Activated naive CD8-positive, alpha-beta T cell treated with anti-CD3 and anti-CD28 coated beads, Interleukin-2, amount 50 U/mL, for 16 hours (primary cell): ENCODE measurements around the gene BRMS1.
"Not testable (repeated sequence)": the region's sequence is repeated elsewhere in the genome, so short reads cannot be mapped to it uniquely, and the experiment has no call there.

Source experiments
- DNase-seq: peaks from one replicate; pipeline ENCODE4 v3.0.0-alpha.2; 2020; ENCODE audit warnings: low read depth, low spot score

Gene BRMS1

DNA sequence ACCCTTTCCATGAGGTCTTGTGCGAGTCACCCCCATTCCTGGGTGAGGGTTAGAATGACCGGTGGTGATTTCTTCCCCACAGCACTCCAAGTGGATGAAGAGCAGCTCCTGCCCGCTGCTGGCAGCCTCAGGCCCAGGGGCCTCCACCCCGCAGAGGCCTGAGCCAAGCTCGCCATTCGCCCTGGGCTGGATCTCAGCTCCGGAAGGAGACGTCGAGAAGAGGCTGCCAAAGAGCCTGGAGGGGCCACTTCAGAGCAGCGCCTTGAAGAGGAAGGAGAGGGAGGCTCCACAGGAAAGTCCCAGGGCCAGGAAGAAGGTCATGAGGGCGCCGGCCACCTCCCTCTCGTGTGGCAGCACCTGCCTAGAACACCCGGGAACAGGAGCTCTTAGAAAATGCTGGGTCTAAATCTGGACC is 18.3 kb upstream of the BRMS1 start:
- no peak for DNase-seq

- no peak for DNase-seq
These were observed 17.7 kb upstream of the BRMS1 start for GRCh38 chr11:66362481-66363147.

GRCh38 chr11:66361502-66361941 is 16.6 kb upstream of the BRMS1 start:
- DNase-seq: no peak

DNA sequence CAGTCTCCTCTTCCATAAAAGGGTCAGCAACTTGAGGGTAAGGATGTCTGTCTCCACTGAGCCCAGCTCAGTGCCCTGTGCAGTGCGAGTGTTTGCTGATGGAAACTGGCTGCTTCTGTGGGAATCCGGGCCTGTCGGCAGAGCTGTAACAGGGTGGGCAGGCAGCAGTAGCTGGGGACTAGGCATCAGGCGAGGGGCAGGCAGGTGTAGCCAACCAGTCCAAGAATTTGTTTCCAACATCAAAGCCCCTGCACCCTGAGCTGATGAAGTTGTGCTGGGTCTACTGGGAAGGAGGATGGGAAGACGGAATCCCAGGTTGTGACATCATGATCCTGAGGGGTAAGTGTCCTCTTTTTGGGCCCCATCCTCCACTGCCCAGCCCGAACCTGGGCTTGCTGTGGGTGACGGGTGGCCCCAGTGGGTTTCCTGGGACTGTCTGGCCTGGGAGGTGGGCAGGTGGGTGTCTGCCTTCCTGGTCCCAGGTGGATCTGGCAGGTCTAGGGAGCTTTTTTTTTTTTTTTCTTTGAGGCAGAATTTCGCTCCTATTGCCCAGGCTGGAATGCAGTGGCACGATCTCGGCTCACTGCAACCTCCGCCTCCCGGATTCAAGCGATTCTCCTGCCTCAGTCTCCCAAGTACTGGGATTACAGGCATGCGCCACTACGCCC is 15.6 kb upstream of the BRMS1 start:
- no peak for DNase-seq

DNA sequence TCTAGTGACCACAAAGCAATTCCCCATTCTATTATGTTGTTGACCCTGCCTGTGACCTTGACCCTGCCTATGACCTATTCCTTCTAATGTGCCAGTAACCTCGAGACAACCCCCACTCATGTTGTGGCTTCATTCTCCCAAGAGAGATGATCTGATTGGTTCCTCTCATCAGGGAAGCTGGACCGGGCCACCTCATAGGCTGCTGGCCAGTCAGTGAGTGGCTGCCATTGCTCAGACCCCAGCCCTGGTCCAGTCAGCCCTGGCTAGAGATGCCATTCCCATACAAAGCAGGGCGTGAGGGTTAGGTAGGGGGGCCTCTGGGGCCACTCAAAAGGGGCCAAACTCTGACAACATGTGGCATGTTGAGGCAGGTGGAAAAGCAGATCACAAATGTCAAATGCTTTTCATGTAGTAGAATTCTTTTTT is 14.8 kb upstream of the BRMS1 start:
- no peak for DNase-seq

GRCh38 chr11:66350560-66351235 is 5.8 kb upstream of the BRMS1 start:
- DNase-seq: not testable (repeated sequence)

DNA sequence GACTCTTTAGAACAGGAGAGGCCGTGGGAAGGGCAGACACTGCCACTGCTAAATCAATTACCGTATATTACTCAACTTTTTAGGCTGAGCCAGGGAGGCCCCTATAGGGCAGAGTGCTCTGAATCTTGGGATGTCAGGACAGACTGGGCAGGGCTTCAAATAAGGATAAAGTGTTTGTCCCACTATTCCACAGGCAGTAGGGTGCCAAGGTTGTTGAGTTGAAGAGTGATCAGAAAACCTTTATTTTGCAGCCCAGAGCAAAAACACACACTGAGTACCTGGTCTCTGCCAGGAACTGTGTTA is 4.1 kb upstream of the BRMS1 start:
- no peak for DNase-seq

DNA sequence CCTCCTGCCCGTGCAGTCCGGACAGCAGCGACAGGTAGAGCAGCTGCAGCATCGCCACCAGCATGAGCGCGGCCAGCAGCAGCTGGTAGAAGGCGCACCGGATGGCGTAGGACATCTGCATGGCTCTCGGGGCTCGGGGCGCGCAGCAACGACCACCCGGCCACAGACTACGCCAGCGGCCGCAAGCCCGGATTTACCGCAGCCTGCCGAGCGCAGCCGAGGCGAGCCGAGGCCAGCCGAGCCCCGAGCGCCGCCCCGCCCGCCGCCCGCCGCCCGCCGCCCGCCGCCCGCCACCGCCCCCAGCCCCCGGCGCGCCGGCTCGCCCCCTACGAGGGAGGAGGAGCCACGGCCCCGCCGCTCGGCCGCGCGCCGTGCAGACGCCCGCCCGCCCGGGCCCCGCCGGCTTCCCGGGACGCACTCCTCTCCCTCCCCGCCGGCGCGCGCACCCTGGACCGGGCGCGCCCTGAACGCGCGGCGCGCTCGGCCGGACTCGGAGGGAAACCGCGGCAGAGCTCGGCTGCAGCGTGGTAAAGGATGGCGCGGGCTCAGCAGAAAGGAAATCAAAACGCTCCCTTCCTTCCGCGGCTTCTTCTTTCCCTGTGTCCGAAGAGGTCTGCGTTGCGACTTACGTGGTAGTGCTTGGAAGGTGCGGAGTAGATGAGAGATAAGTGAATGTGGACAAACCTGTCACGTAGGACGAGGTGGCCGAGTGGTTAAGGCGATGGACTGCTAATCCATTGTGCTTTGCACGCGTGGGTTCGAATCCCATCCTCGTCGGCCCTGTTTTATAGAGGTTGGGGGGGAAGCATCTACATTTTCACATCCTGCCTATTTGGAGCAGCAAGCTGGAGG is 2.7 kb upstream of the BRMS1 start, which contains the start of gene B4GAT1:
TSS of gene B4GAT1 (minus strand) at position 205 of the 852 bp plus-strand sequence. CDS start at position 121, 84 bp downstream.
- peak; percentile 68 for DNase-seq

- DNase-seq: no peak
These were observed 1.8 kb upstream of the BRMS1 start for GRCh38 chr11:66346476-66347424.

DNA sequence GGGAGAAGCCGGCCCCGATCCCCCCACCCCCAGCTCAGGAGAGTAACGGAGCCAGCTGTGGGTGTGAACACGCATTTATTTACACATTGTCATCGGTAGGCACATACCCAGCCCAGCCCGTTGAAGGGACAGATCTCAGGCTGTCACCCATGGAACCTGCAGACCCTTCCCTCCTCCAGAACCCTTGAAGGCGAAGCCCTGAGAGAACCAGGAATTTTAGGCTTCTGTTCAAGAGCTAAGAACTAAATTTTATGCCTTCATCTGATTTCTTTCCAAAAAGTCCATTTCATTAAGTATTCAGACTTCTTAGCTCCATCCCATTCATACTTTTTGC is 379 bp upstream of the BRMS1 start:
- DNase-seq: no peak

- DNase-seq: no peak
These were observed 1.7 kb downstream of the BRMS1 start for GRCh38 chr11:66343176-66343575.

DNA sequence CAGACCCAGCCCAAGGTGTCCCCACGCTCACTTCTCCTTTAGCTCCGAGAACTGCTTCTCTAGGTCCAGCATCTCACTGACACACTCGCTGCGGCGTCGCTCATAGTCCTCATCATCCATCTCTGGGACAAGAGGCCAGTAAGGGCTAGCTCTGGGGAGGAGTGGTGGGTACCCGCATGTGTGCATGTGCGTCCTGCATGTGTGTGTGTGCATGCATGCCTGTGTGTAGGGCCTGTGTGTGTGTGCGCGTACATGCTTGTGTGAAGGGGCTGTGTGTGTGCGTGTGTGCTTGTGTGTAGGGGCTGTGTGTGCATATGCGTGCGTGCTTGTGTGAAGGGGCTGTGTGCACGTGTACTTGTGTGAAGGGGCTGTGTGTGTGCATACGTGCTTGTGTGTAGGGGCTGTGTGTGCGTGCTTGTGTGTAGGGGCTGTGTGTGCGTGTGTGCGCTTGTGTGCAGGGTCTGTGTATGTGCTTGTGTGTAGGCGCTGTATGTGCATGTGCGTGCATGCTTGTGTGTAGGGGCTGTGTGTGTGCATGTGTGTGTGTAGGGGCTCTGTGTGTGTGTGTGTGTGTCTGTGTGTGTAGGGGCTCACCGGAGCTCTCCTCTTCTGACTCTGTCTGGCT is 3.3 kb downstream of the BRMS1 start:
- DNase-seq: no peak

DNA sequence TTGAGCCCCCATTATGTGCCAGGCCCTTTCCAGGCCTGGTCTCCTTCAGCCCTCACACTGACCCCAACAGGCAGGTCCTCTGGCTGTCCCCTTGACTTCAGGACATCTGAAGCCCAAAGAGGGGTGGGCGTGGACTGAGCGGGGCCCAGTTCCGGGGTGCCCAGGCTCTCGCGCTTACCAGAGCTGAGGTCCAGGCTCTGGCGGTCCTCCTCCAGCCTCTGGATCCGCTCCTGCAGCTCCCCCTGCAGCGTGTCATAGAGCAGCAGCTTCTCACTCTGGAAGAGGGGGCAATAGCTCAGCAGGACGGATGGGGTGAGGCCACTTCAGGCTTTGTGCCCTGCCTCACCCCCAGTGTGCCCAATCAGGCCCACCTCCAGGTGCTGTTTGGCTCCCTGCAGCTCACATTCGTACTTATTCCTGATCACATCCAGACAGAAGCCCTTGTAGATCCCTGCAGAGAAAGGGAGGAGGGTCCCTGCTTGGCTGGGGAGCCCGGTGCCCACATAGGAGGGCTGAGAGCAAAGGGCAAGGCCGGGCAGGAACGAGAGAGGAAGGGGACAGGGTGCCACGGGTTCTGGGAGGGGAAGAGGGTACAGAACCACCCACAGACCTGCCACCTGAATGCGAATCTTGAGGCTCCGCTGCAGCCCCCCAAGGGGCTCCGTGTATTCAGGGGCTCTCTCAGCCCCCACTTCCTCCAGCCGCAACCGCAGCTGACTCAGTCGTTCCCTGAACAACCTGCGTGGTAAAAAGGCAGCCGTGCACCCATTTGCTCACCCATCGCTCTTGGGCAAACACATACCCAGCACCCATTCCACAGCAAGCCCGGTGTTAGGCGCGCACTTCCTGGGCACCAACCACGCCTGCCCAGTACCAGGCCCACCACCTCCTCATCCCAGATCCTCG is 4.1 kb downstream of the BRMS1 start:
- no peak for DNase-seq

- no peak for DNase-seq
These were observed 5.0 kb downstream of the BRMS1 start for GRCh38 chr11:66339686-66340483.

DNA sequence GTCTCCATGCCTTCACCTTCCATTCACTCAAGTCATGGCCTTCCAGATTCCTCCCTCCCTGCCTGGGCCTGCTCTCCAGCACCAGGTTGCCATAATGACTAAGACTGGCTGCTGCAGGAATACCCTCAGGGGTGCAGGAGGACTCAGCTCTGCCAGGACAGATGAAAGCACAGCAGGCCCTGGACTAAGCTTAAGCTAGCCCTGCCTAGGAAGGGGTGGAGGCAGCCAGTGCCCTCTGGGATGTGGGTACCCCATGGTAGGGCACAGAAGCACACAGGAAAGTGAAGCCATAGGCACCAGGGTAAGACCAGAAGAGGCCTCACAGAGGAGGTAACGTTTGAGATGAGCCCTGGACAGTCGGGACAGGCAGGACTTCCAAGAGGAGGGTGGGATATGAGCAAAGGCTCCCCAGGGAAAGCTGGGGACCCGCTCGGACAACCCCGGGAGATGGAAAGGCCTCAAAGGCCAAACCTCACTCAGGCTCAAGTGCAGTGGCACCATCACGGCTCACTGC is 5.7 kb downstream of the BRMS1 start:
- no peak for DNase-seq

DNA sequence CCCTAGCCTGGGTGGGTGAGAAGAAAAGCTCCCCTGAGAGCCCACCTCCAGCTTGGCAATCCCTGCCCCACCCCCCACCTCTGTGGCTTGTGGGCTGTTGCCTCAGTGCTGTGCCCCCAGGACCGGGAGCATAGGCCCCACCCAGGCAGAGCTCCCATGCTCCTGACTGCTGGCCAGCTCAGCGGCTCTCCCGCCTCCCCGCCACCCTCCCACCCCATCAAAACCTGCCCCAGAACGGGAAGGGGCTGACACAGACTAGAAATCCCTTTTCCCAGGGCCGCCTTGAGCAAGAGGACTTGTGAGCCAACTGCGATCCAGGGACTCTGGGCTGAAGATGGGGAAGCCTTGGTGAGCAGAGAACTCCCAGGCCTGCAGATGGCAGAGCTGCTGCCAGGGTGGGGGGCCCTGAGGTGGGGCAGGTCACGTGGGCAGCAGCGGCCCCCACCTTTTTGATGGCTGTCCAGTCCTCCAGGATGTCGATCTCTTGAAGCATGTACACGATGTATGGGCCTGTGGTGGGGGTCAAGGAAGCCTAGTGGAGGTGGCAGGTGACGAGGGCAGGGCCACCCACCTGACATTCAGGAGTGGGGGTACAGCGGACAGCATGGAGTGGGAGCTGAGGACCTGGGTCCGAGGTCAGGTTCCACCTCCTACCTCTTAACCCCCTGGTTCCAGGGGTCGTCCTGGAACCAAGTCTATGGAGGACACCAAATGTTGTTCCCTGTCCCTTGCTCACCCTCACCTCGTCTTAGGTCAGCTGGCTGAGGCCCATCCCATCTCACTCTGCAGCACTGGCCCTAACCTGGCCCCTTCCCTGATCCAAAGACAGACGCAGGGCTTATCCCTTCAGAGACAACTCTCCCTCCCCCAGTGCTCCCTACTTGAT is 6.4 kb downstream of the BRMS1 start:
- no peak for DNase-seq
